K562 (cell line): ENCODE data around the gene MRPL4. TPM values are rescaled to one million over a fixed set of nuclear protein-coding genes. Genes with fewer than 3 reads are reported as not detected.

ENCODE experiments used
- CHD2 ChIP-seq: IDR thresholded peaks from 2 replicates; pipeline ENCODE4 v1.6.1; 2011; ENCODE audit warnings: low read depth, low read length
- E2F5 ChIP-seq: sonication (generic); formaldehyde crosslinking; IDR thresholded peaks from 2 replicates; pipeline ENCODE4 v1.8.0; 2022; ENCODE audit warnings: mild to moderate bottlenecking, missing genetic modification reagents
- E2F6 ChIP-seq, 2 experiments: IDR thresholded peaks; 2 replicates each; pipeline ENCODE4 v1.6.1; 2011; ENCODE audit warnings: borderline replicate concordance in 1 of 2, control low read depth in 1 of 2, low read depth in 1 of 2, low read length in 1 of 2, mild to moderate bottlenecking in 1 of 2, mixed read lengths in 1 of 2, moderate library complexity in 1 of 2; ENCODE audit not compliant: insufficient read depth in 1 of 2, insufficient read length in 1 of 2, poor library complexity in 1 of 2, severe bottlenecking in 1 of 2; ENCODE audit errors: extremely low read depth in 1 of 2
- GABPA ChIP-seq: fragments of 200-800 bp; sonication (Bioruptor generic); conservative IDR thresholded peaks from 2 replicates; pipeline ENCODE4 v1.6.1; 2016; ENCODE audit warnings: low read depth, missing genetic modification characterization, missing compliant biosample characterization
- MLX ChIP-seq, 2 experiments: fragments of 450-650 bp in 1 of 2; sonication (generic) in 1 of 2; formaldehyde crosslinking; conservative IDR thresholded peaks; 2 replicates each; pipeline versions ENCODE4 v1.4.0 to v1.8.1; 2020 to 2022; ENCODE audit warnings: mild to moderate bottlenecking in 1 of 2, missing genetic modification reagents in 1 of 2
- NFYB ChIP-seq: IDR thresholded peaks from 2 replicates; pipeline ENCODE4 v1.6.1; 2011; ENCODE audit warnings: mild to moderate bottlenecking, moderate library complexity; ENCODE audit not compliant: insufficient read length; ENCODE audit errors: extremely low read depth
- PHB ChIP-seq: fragments of 250-450 bp; sonication (Bioruptor Pico); IDR thresholded peaks from 2 replicates; pipeline ENCODE4 v1.5.0; 2021
- PHF8 ChIP-seq: fragments of 200-600 bp; sonication (generic); IDR thresholded peaks from 2 replicates; pipeline ENCODE4 v1.6.1; 2012; ENCODE audit warnings: mixed run types, mild to moderate bottlenecking, inconsistent platforms, low read length, moderate library complexity, borderline replicate concordance
- PURB ChIP-seq: sonication (generic); formaldehyde crosslinking; IDR thresholded peaks from 2 replicates; pipeline ENCODE4 v1.9.0; 2021; ENCODE audit warnings: low read depth, mild to moderate bottlenecking, missing genetic modification reagents
- RB1 ChIP-seq: fragments of 450-650 bp; IDR thresholded peaks from 2 replicates; pipeline ENCODE4 v1.6.1; 2017; ENCODE audit warnings: low read depth, mild to moderate bottlenecking
- RBM14 ChIP-seq: fragments of 200-400 bp; formaldehyde crosslinking; IDR thresholded peaks from 2 replicates; pipeline ENCODE4 v1.6.1; 2018; ENCODE audit warnings: low read depth, mild to moderate bottlenecking, low read length, moderate library complexity, borderline replicate concordance; ENCODE audit not compliant: insufficient read depth
- RBM39 ChIP-seq: fragments of 200-400 bp; formaldehyde crosslinking; optimal IDR thresholded peaks from 2 replicates; pipeline ENCODE3; 2018; ENCODE audit warnings: low read depth, low read length
- RCOR1 ChIP-seq, 2 experiments: IDR thresholded peaks; 2 replicates each; pipeline ENCODE4 v1.6.1; 2012; ENCODE audit warnings: low read depth in 2 of 2, low read length in 2 of 2, borderline replicate concordance in 1 of 2, improper control_type of control experiment in 1 of 2
- SMARCE1 ChIP-seq: fragments of 450-650 bp; IDR thresholded peaks from 2 replicates; pipeline ENCODE4 v1.7.1; 2016; ENCODE audit warnings: mild to moderate bottlenecking
- TAL1 ChIP-seq: fragments of 450-650 bp; IDR thresholded peaks from 2 replicates; pipeline ENCODE4 v1.6.1; 2016; ENCODE audit warnings: mild to moderate bottlenecking
- THAP7 ChIP-seq: fragments of 250-450 bp; sonication (Bioruptor Pico); IDR thresholded peaks from 2 replicates; pipeline ENCODE4 v1.5.0; 2021
- ZNF280B ChIP-seq: fragments of 250-450 bp; sonication (Bioruptor Pico); IDR thresholded peaks from 2 replicates; pipeline ENCODE4 v1.5.1; 2021; ENCODE audit warnings: mild to moderate bottlenecking
- ZNF347 ChIP-seq: fragments of 450-650 bp; formaldehyde crosslinking; IDR thresholded peaks from 2 replicates; pipeline ENCODE4 v1.4.0; 2020; ENCODE audit warnings: low read depth, mild to moderate bottlenecking, moderate library complexity
- ZNF436 ChIP-seq: fragments of 250-450, 450-650 bp; sonication (Bioruptor Pico); formaldehyde crosslinking; IDR thresholded peaks from 2 replicates; pipeline ENCODE4 v1.7.0; 2020; ENCODE audit warnings: mild to moderate bottlenecking
- ZNF589 ChIP-seq: fragments of 200-800 bp; sonication (Bioruptor generic); IDR thresholded peaks from 2 replicates; pipeline ENCODE4 v1.6.1; 2016; ENCODE audit warnings: low read depth, missing genetic modification characterization, missing compliant biosample characterization
- ZNF668 ChIP-seq: fragments of 250-450 bp; sonication (Bioruptor Pico); IDR thresholded peaks from 2 replicates; pipeline ENCODE4 v1.8.0; 2022; ENCODE audit warnings: mild to moderate bottlenecking, inconsistent platforms
- ZNF75A ChIP-seq: fragments of 450-650 bp; formaldehyde crosslinking; IDR thresholded peaks from 2 replicates; pipeline ENCODE4 v1.4.0; 2020; ENCODE audit warnings: mild to moderate bottlenecking
- ZNF766 ChIP-seq: fragments of 200-800 bp; sonication (Bioruptor generic); conservative IDR thresholded peaks from 2 replicates; pipeline ENCODE4 v1.6.1; 2016; ENCODE audit warnings: missing genetic modification characterization, missing compliant biosample characterization
- polyA plus RNA-seq, 8 experiments: library from polyadenylated mRNA; depleted of rRNA in 4 of 8; stranded (reverse) in 5 of 8; unstranded in 3 of 8; fragments of >200 nt; fragmentation: Nextera tagmentation in 2 of 8; fragmentation: Illumina TruSeq in 1 of 8; extraction: Ambion mirVana in 2 of 8; extraction: Trizol in 1 of 8; gene quantifications; 2 replicates each; pipeline versions ENCODE4 v1.2.1 to v1.2.3, GENCODE V29; 2011 to 2014; ENCODE audit warnings: inconsistent platforms in 1 of 8, missing spikeins in 1 of 8
- total RNA-seq, 7 experiments: library from RNA; depleted of rRNA in 6 of 7; stranded (reverse); fragments of >200 nt in 6 of 7; fragmentation: Illumina TruSeq in 2 of 7; extraction: Trizol in 2 of 7; gene quantifications; 2 replicates each; pipeline versions ENCODE4 v1.2.1 to v1.2.3, GENCODE V29; 2011 to 2021; ENCODE audit warnings: low replicate concordance in 1 of 7

The MRPL4 gene
- total and polyA plus RNA-seq, 9 of the 15 experiments (the other 6 are each of a cell fraction or from before 2014, with no cell fraction given) = 1.4 to 239 (median 64.9) TPM

GRCh38 chr19:10288662-10289166 lies 36.7 kb downstream of the MRPL4 start (continued):
- TF ChIP-seq PHF8 (peak; percentile 43; the same call in 1 of the 2 replicates), CHD2 (no peak; the same call in 1 of the 2 replicates), ZNF766 (peak; percentile 99), NFYB (peak; percentile 75), ZNF347 (CRISPR knock-in tag) (no peak), ZNF75A (CRISPR knock-in tag) (no peak), RBM39 (peak; percentile 24), ZNF668 (CRISPR knock-in tag) (no peak), RBM14 (no peak), E2F6 (IDR thresholded peaks at IDR 0.05; ENCODE audit: borderline replicate concordance in 1 of 2, extremely low read depth in 1 of 2, insufficient read depth in 1 of 2, insufficient read length in 1 of 2, low read depth in 1 of 2, low read length in 1 of 2, poor library complexity in 1 of 2, severe bottlenecking in 1 of 2) (peak in 1 of 2 experiments; percentile 89), SMARCE1 (0 out of 2 replicates have a peak, but pooled peaks have one; percentile 11), RB1 (no peak; the same call in 1 of the 2 replicates), GABPA (tag) (peak; percentile 14; the same call in 1 of the 2 replicates), TAL1 (no peak), RCOR1 (IDR thresholded peaks at IDR 0.05; ENCODE audit: borderline replicate concordance in 1 of 2, low read depth in 2 of 2, low read length in 2 of 2) (peak in 1 of 2 experiments; percentile 4; a peak in 2 of 4 replicates), THAP7 (CRISPR knock-in tag) (no peak), ZNF436 (no peak), PHB (CRISPR knock-in tag) (no peak), MLX (CRISPR knock-in tag; conservative IDR thresholded peaks at IDR 0.05) (no peak), ZNF280B (CRISPR knock-in tag) (no peak), PURB (CRISPR knock-in tag) (no peak), ZNF589 (CRISPR knock-in tag) (0 out of 2 replicates have a peak, but pooled peaks have one; percentile 50), E2F5 (CRISPR knock-in tag) (0 out of 2 replicates have a peak, but pooled peaks have one; percentile 39)
